ENCODE results near the gene ANAPC2.

ANAPC2 gene

GRCh38 chr9:137166380-137167229 is 21.8 kb downstream of the ANAPC2 start:
- no peak overlapping the region for H3K4me3 ChIP-seq (ENCODE audit: low read depth, low read length)
- in situ Hi-C loops (cut with HindIII; ENCODE audit: low sequenced_read_pairs) = no loop called here
- TF ChIP-seq, protein P1, sequence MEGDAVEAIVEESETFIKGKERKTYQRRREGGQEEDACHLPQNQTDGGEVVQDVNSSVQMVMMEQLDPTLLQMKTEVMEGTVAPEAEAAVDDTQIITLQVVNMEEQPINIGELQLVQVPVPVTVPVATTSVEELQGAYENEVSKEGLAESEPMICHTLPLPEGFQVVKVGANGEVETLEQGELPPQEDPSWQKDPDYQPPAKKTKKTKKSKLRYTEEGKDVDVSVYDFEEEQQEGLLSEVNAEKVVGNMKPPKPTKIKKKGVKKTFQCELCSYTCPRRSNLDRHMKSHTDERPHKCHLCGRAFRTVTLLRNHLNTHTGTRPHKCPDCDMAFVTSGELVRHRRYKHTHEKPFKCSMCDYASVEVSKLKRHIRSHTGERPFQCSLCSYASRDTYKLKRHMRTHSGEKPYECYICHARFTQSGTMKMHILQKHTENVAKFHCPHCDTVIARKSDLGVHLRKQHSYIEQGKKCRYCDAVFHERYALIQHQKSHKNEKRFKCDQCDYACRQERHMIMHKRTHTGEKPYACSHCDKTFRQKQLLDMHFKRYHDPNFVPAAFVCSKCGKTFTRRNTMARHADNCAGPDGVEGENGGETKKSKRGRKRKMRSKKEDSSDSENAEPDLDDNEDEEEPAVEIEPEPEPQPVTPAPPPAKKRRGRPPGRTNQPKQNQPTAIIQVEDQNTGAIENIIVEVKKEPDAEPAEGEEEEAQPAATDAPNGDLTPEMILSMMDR (IDR thresholded peaks at IDR 0.05; ENCODE audit: low read depth, low read length, missing control alignments) = no peak
- DNase-seq (ENCODE audit: low read depth) = no peak

GRCh38 chr9:137165250-137165836 is 23.0 kb downstream of the ANAPC2 start:
- no peak overlapping the region for H3K4me3 ChIP-seq (ENCODE audit: low read depth, low read length)
- in situ Hi-C loops (cut with HindIII; ENCODE audit: low sequenced_read_pairs) = no loop called here
- TF ChIP-seq, protein P1 (IDR thresholded peaks at IDR 0.05; ENCODE audit: low read depth, low read length, missing control alignments) = no peak
- no peak for DNase-seq (ENCODE audit: low read depth)

- in situ Hi-C loops (cut with HindIII; ENCODE audit: low sequenced_read_pairs) = no loop called here
- TF ChIP-seq, protein P1 (IDR thresholded peaks at IDR 0.05; ENCODE audit: low read depth, low read length, missing control alignments) = no peak
- no peak overlapping the region for H3K4me3 ChIP-seq (ENCODE audit: low read depth, low read length)
- DNase-seq (ENCODE audit: low read depth) = no peak
Observed at GRCh38 chr9:137164370-137165249, 23.8 kb downstream of the ANAPC2 start.

DNA sequence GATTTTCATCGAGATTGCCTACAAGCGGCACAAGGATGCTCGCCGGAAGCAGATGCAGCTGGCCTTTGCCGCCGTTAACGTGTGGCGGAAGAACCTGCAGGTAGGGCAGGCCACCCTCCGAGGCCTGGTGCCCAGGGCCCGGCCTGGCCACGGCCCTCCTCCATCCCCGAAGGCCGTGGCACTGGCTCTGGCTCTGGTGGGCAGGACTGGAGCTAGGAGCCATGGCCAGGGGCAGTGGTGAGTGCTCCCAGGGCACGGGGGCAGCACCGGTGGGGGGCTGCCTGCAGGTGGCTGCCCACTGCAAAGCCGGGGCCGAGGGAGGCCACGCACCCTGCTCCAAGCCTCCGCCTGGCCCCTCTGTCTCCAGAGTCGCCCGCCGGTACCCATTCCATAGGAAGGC is 24.6 kb downstream of the ANAPC2 start:
- H3K4me3 ChIP-seq (ENCODE audit: low read depth, low read length) = no peak overlapping the region
- no peak for DNase-seq (ENCODE audit: low read depth)
- in situ Hi-C loops (cut with HindIII; ENCODE audit: low sequenced_read_pairs) = no loop called here
- TF ChIP-seq, protein P1 (IDR thresholded peaks at IDR 0.05; ENCODE audit: low read depth, low read length, missing control alignments) = no peak

- no peak for DNase-seq (ENCODE audit: low read depth)
- in situ Hi-C loops (cut with HindIII; ENCODE audit: low sequenced_read_pairs) = no loop called here
- peak overlapping the region; percentile 10 for H3K4me3 ChIP-seq (ENCODE audit: low read depth, low read length)
- TF ChIP-seq, protein P1 (IDR thresholded peaks at IDR 0.05; ENCODE audit: low read depth, low read length, missing control alignments) = no peak
Observed at GRCh38 chr9:137163365-137163715, 25.0 kb downstream of the ANAPC2 start.
